Activated CD8-positive, alpha-beta memory T cell treated with anti-CD3 and anti-CD28 coated beads, Interleukin-2, amount 50 U/mL, for 48 hours (primary cell): ENCODE results near the gene CEP85L.
A peak's percentile ranks its signal among the peaks of the same experiment; 100 is the strongest.

Experiments used
- DNase-seq: peaks from one replicate; pipeline ENCODE4 v3.0.0-alpha.2; 2020

The CEP85L gene

DNA sequence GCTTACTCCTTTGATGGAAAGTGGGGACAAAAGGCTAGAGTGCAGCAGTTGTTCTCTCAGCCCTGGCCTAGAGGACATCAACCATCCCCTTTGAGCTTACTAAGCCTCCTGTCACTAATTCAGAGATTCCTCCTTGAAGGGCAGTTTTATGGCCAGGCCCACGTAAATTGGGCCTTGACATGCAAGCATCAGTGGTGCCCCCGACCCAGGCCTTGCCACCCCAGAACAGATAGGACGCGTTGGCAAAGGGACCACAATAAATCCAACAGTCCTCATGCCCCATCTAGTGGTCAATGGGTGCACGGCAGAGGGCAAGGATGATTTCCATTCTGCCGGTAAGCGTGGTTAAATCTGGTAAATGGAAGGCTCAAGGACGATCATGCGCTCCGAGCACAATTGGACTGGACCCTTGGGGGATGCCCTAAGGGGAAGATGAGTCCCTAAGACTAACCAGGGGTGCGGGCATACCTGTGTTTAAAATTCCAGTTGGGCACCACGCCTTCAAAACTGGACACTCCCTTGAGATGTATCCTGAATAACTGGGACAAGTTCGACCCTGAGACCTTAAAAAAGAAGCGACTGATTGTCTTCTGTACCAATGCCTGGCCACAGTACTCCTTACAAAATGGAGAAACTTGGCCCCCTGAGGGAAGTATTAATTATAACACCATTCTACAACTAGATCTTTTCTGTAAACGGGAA, 32.6 kb downstream of the CEP85L start:
- peak; percentile 78 for DNase-seq

DNA sequence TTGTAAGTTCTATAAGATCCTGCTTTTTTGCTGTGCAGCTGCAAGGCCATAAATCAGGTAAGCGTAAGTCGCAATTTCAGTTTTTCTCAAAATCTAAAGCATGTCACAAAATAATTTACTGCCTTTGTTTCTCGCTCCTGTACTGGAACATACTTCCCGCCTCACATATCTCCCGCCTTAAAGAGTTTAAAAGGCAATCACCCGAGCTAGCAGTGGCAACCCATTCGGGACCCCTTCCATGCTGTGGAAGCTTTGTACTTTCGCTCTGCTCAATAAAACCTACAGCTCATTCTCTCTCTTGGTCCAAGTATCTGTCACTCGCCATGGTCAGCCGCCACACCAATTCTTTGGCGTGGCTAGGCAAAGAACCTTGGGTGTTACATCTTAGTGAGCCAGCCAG, 34.0 kb downstream of the CEP85L start:
- DNase-seq = no peak

DNA sequence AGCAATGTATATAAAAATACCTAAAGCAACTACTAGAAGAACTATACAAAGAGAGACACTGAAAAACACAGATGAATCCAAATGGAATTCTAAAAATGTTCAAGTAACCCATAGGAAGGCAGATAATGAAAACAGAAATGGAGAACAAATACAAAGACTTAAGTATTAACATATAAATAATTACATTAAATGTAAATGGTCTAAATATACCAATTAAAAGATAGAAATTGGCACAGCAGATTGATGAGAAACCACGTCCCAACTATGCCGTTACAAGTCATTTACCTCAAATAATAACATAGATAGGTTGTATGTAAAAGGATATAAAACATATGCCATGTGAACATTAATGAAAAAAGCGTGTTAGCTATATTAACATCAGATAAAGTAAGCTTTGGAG, 40.1 kb downstream of the CEP85L start:
- no peak for DNase-seq

DNA sequence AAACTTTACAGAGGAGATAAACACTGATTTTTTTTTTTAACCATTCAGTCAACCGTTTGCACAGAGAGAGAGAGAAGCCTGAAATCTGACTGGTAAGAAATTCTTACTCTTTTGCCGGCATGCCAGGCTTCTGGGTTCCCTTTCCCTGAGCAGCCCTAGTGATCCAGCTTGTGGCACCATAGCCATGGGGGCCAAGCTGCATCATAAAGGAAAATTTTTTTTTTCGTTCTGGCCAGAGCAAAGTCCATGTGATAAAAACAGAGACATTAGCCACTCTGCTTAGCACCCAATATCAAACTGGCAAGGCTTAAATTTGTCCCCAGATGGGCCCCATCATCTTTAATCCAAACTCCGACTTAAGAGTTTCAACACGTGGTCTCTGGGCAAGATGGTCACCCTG, 44.5 kb downstream of the CEP85L start:
- no peak for DNase-seq

DNA sequence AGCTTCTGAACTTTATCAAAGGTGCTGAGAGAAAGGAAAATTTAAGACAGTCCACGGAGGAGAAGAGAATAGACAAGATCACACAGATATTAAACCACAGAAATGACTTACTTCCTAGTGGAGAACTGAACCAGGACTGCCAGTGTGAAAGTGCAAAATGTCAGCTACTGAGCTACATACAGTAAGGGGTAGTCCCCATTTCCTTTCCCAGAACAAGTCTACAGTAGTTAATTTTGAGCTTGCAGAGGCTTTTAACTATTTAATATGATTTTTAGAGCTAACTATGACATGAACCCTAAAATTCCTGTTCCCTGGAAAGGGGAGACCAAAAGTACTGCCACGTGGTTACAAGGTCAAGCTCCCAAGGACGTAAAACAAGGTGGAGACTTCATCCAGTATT, 45.1 kb downstream of the CEP85L start:
- DNase-seq = no peak

DNA sequence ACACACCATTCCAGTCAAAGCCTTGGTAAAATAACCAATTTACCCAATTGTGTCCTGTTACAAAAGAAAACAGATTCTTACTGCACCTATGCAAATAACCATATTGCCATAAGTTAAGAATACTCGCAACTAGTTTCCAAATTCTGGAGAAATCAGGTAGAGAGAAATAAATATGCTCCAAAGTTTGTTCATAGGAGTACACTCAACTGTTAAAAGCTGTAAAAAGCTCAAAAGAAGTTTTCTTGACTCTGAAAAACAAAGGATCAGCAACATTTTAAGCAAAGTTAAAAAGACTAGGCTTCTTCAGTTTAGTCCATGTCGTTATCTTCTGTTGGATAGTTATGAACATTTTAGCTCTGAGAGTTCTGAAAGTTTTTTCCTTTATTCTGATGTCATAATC, 48.0 kb downstream of the CEP85L start:
- DNase-seq = no peak

DNA sequence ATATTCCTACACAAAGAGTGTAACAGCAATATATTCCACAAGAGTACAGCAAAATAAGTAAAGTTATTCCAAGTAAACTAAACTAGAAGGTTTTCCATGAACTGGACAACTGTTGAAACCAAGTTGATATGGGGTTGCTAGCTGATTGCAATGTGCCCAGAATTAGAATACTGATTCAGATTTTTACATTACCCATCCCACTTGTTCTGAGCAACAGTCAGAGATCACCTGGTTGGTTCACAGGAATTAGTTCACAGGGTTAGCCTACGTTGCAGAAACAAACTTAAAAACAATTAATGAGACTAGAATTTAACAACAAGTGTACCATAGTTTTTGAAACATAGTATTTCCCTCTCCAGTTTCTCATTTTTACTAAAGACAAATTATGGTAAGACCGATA, 49.1 kb downstream of the CEP85L start:
- no peak for DNase-seq

DNA sequence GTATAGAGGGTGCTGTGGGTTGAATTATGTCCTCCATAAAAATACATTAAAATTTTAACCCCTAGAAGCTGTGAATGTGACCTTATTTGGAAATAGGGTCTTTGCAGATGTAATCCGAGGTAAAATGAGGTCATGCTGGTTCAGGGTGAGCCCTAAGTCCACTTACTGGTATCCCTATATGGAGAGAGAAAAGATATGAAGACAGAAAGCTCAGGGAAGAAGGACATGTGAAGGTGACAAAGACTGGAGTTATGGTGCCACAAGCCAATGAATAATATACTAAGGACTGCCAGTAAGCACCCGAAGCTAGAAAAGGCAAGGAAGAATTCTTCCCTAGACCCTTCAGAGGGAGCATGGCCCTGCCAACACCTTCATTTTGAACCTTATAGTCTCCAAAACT, 53.1 kb downstream of the CEP85L start:
- DNase-seq = no peak

DNA sequence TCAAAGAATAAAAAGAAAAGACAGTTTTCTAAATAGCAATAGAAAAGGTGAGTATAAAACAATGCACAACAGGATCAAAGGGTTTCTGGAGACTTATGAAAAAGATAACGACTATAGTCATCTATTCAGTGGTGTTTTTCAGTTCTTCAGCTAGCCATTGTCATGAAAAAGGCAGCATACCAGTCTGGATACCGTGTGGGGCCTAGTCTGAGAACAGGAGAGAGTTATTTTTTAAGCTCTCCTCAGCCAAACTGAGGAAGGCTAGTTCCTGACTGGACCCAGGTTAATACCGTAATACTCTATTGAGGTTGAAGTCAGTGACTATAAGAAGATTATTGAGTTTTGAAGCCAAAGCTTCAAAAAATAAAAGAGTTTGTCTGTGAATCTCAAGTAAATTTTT, 53.8 kb downstream of the CEP85L start:
- no peak for DNase-seq

DNA sequence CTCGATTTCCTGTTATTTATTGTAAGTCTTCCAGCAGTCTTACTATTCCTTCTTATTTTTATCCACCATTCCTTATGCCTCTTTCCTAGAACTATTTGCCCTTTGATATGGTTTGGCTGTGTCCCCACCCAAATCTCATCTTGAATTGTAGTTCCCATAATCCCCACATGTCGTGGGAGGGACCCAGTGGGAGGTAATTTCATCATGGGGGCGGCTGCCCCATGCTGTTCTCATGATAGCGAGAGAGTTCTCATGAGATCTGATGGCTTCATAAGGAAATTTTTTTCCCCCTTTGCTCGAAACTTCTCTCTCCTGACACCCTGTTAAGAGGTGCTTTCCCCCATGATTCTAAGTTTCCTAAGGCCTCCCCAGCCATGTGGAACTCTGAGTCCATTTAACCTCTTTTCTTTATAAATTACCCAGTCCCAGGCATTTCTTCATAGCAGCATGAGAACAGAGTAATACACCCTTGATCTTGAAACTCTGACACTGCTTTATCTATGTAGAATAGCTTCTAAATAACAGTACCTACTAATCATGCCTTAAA, 54.5 kb downstream of the CEP85L start:
- DNase-seq = no peak

DNA sequence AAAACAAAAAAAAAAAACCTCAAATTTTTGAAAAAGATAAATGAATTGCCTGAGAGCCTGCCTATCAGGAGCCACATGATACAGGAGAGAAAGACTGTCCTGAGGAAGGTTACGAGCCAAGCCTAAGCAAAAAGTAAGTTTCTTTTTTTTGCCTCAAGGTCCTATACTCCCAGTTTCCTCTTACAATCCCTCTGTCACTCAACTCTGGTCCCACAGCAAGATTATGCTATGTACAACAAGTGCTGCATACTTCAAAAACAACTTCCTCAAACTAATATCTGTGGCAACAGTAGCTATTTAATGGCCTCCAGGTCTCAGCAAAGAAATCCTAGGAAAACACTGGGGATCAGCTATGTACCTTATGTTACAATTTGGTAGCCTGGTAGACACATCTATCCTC, 56.5 kb downstream of the CEP85L start:
- no peak for DNase-seq

DNA sequence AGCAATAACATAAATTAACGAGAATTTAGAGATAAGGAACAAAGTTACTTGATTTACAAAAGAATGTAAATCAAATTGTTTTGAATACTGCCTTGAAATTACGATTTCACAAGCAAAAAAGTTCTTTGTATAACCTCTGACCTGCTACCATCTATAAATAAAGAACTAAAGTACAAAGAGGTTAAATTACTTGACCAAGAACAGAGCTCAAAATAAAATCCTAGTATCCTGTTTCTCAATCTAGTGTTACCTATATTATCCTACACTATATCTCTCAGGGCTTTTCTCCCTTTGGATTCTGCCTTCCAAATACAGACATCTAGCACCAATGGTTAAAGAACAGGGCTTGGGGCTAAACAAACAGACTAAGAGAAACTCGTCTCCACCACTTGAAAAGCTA, 59.5 kb downstream of the CEP85L start:
- no peak for DNase-seq

DNA sequence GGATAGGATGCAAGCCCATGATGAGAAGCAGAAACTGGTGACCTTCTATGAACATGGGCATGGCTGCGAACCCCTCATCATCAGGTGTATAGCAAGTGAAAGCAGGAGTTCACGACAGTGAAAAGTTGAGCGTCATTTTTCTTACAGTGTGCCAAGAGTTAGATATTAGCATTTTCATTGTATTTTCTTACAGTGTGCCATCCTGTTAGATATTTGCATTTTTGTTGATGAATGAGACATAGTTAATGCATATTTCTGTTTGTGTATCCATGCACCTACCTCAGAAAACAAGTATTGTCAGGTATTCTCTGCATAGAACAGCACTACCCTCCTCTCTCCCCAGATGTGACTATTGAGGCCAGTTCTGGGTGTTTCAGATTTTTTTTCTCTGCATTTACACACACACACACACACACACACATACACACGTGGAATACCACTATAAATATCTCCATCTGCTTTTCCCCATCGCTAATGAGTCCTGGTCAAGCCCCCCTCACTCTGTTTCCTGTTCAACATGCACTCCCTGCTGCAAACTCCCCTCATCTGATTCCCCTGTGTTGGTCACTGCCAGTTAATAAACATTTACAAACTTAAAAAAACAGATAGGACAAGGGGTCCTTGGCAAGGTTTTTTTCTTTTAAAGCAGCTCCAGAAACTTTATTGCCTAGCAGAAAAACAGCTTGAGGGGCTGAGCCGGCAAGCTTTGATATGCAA, 61.6 kb downstream of the CEP85L start:
- no peak for DNase-seq

DNA sequence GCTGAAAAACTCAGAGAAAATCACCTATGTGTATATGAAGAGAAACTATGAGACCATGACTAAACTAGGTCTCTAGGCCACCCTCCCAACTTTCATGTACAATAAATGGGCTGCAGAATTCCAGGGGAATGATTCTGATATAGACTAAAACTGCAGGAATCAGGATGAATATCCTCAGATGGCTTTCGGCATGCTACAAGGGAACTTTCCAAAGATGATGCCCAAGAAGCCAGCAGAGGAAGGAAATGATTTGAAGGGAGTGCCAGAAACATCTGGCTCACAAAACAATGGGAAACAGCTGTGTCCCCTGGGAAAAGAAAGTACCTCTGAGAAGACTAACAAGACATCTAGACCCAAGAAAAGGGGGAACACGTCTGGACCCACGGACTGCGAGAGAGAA, 62.2 kb downstream of the CEP85L start:
- no peak for DNase-seq

DNA sequence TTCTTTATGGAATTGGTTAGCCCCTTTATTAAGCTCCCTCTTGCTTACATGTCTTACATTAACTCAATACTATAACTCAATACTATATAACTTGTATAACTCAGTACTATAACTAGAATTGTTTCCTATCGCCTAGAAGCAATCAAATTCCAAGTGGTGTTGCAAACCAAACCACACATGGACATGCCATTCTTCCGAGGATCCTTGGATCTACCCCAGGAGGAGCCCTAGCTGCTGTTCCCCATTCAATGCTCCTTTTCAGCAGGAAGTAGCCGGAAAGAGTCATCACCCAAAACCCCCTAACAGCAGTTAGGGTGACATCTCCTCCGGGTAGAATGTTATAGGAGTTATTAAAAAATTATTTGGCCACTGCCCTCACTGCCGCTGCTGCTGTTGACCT, 62.8 kb downstream of the CEP85L start:
- no peak for DNase-seq

DNA sequence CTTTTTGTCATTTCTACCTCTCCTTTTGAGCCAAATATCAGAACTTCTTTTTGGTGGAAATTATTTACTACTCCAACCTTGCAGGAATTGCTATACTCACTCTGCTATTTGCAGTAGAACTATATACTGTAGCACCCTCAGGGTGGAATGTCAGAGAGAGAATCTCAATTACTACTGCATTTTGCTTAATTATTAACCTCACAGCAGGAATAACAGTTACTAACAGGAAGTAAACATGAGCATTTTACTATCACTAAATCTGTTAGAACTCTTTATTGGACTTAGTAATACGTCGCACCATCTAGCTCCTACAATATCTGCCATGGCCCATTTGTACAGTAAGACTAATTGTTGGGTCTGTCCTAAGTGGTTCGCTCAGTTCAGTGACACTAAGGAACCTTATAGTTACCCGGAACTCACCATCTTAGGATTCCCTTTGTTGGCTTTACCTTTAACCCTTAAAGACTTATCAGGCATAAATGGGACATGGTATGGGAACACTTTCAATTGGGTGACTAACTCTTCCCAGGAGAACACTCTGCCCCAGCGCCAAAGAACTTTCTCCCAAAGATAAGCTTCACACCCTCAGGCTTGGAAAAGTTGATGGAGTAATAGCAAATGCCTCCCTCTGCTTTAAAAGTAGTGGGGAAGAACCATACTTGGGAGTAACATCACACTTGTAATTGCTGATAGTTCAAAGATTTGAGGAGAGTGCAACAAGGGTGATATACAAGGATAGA, 64.5 kb downstream of the CEP85L start:
- no peak for DNase-seq

DNA sequence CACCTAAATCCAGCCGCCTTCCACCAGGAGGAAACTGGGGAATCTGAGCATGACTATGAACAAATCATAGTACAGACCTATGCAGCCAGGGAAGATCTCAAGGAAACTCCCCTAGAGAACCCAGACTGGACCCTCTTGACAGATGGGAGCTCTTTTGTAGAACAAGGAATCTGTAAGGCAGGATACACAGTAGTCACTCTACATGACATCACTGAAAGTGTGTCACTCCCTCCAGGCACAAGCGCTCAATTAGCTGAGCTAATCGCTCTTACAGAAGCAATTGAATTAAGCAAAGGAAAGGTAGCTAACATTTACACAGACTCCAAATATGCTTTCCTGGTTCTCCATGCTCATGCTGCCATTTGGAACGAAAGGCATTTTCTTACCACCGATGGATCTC, 66.5 kb downstream of the CEP85L start:
- no peak for DNase-seq

DNA sequence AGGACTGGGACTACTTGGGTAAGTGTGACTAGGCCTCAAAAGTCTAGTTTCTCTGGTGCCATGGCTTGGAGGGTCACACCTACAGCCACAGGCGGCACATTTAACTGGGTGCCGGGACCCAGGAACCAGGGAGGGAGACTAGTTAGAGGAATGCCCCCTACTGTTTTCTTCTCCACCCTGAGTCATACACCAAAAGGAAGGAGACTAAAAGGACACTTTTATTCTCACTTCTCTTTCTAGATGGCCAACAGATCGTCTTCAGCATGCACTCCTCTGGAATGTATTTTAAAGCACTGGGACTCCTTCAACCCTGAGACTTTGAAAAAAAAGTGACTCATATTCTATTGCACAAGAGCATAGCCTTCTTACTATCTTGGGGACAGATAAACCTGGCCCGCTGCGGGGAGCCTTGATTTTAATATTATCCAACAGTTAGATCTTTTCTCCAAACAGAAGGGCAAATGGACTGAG, 69.9 kb downstream of the CEP85L start:
- DNase-seq = no peak

DNA sequence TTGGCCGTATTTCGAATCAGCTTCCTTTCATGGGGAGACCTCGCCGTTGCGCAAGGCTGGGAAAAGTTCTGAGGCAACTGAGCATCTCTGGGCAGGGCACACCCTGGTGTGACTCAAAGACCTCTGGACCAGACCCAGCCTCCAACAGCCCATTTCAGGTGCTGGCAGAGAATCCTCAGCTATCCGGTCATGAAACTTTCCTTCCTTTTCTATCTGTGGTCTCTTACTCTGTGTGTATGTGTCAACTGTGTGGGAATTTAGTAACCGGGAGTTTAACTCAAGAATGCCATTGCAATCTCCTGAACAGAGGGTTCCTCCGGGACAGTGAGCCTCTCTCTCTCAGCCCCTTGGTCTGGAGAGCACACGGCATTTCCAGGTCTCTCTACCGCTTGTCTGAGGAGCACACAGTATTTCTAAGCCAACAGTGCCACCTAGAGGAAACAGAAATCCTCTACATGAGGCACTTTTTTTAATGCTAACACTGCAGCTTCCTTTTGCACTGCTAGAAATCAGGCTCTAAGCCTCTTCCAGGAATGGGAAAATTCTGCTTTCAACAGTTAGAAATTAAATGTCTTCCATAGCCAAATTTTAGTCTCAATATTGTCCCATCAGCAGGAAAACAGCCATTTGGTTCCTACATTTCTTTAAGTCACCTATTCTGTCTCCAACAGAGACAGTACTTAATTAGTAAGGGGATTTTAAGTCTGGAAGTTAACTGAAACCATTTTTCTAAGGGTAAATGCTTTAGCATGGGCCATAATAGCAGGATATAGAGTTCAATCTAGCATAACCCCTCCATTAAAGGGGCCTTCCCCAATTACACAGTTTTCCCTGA, 70.6 kb downstream of the CEP85L start:
- no peak for DNase-seq

DNA sequence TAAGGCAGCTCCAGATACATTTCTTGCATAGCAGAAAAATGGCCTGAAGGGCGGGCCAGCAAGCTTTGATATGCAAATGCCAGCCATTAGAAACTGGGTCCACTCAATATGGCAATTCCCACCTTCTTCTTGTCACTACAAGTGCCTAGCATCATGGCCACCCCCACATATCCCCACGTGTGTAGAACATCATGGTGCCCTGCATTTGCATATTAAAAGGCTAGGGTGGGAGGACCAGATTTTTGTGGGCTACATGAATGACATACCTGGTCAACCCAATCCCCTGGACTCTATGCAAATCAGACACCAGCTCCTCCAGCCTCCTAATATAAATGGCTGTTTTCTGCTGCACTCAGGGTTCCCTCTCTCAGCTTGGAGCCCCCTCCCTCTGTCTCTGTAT, 71.6 kb downstream of the CEP85L start:
- DNase-seq = no peak

DNA sequence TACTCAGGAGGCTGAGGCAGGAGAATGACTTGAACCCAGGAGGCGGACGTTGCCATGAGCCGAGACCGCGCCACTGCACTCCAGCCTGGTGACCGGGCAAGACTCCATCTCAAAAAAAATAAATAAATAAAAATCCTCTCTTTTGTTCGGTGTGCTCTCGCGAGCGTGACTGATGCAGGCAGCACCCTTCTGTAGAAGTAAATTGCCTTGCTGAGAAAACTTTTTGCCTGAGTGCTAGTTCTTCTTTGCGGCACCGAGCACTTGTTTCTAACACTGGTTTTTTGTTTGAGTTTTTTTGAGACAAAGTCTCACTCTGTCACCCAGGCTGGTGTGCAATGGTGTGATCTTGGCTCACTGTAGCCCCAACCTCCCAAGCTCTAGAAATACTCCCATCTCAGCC, 72.8 kb downstream of the CEP85L start:
- DNase-seq = no peak

DNA sequence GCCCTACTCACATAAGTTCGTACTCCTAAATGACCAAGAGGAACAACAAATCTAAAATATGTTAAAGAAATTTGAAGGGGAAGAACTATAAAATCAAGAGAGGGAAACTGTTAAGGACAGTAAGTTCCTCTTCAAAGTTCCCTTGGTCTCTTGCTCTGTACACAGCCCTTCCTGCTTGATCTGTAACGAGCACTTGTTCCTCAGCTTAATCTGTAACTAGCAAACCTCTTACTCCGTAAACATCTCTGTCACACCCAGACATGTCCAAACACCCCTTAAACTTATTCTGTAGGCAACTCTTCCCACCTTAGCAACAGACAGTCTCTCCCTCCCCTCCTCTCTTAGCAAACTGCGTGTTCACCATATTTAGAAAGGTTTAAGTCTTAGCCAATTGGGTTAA, 73.4 kb downstream of the CEP85L start:
- DNase-seq = no peak
